NB4 (cell line): Measurements from ENCODE around the gene STK11IP.

Experiments used
- MYC ChIP-seq: IDR thresholded peaks from 2 replicates; pipeline ENCODE4 v1.6.1; 2011; ENCODE audit warnings: low read depth, low read length
- POLR2A ChIP-seq: IDR thresholded peaks from 2 replicates; pipeline ENCODE4 v1.6.1; 2011; ENCODE audit warnings: mild to moderate bottlenecking; ENCODE audit not compliant: insufficient read length; ENCODE audit errors: extremely low read depth
- TF ChIP-seq, protein P1 (sequence below): IDR thresholded peaks from one replicate; pipeline ENCODE4 v1.5.1; 2012; ENCODE audit warnings: low read depth, low read length
- TF ChIP-seq, protein P2 (sequence below): IDR thresholded peaks from 2 replicates; pipeline ENCODE4 v1.6.1; 2011; ENCODE audit warnings: low read depth, low read length

GRCh38 chr2:219553463-219553963, 44.1 kb upstream of the STK11IP start:
- TF ChIP-seq, protein P1, sequence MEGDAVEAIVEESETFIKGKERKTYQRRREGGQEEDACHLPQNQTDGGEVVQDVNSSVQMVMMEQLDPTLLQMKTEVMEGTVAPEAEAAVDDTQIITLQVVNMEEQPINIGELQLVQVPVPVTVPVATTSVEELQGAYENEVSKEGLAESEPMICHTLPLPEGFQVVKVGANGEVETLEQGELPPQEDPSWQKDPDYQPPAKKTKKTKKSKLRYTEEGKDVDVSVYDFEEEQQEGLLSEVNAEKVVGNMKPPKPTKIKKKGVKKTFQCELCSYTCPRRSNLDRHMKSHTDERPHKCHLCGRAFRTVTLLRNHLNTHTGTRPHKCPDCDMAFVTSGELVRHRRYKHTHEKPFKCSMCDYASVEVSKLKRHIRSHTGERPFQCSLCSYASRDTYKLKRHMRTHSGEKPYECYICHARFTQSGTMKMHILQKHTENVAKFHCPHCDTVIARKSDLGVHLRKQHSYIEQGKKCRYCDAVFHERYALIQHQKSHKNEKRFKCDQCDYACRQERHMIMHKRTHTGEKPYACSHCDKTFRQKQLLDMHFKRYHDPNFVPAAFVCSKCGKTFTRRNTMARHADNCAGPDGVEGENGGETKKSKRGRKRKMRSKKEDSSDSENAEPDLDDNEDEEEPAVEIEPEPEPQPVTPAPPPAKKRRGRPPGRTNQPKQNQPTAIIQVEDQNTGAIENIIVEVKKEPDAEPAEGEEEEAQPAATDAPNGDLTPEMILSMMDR, result no peak
- TF ChIP-seq MYC (no peak), POLR2A (no peak)
- TF ChIP-seq, protein P2, sequence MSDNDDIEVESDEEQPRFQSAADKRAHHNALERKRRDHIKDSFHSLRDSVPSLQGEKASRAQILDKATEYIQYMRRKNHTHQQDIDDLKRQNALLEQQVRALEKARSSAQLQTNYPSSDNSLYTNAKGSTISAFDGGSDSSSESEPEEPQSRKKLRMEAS, result no peak
